ENCODE data around the gene IFI6.
"Not testable (repeated sequence)": the region's sequence is repeated elsewhere in the genome, so short reads cannot be mapped to it uniquely, and the experiment has no call there.

Gene IFI6, protein sequence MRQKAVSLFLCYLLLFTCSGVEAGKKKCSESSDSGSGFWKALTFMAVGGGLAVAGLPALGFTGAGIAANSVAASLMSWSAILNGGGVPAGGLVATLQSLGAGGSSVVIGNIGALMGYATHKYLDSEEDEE

DNA sequence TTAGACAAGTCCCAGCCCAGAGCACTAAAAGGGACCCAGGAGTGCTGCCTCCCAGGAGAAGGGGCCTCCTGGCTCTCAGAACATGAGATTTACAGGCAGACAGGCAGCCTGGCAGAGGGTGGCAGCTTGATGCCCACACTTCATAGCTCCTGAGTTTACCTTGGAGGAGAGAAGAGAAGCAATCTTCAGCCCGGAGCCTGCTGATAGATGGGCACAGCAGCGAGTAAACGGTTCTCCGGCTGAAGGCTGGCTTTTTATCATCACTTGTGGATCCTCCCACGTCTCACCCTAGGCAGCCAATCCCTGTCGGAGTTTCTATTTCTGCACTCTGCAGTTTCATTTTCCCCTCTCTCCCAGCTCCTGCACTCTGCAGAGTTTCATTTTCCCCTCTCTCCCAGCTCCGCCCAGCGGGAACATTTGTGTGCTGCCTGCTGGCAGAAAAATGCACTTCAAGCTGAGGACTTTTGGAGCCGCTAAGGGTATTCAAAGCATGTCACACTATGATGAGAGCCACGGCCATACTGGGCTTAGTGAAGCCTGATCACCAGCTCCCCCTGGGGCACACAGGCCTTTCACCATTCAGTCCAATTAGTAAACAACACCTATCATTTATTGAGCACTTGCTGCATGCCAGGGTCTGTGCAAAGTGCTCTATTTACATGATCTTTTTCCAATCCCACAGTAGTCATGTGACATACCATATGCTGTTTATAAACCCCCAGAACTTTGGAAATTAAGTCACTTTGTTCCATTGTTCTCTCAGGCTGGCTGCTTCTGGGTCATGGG, at the start of gene IFI6:
Gene IFI6, minus strand, starts transcription at position 229 of the 786 bp plus-strand sequence. CDS start 2,878 bp downstream, outside the sequence.
- peak; percentile 91 for DNase-seq

DNA sequence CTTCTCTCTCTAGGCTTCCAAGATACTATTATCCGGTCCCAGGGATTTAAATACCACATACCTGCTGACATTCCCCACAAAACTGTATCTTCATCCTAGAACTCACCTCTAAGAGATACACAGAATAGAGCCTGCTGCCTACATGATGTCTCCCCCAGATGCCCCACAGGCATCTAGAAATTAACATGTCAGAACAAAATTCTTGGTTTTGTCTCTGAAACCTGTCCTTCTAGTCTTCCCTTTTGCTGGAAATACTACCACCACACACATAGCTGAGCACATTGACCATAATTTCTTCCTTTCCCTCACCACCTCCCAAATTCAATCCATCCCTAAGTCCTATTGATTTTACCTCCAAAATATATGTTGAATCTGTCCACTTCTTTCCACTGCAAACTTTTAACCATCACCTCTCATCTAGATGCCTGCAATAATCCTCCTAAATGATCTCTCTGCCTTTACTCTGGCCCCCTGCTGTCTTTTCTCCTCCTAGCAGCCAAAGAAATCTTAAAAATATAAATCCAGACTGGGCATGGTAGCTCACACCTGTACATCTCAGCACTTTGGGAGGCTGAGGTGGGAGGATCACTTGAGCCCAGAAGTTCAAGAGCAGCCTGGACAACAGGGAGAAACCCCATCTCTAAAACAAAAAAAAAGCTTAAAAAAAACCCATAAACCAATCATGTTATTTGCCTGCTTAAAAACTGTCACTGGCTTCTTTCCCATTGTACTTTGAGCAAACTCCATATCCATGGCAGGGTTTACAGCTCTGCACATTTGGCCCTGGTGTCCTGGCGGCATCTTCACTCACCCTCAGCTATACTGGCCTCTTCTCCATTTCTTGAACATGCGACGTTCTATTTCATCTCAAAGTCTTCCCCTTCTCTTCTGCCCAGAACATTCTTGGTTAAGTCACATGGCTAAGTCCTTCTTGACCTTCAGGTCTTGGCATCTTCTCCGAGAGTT, 47.6 kb upstream of the IFI6 start:
- DNase-seq: no peak

DNA sequence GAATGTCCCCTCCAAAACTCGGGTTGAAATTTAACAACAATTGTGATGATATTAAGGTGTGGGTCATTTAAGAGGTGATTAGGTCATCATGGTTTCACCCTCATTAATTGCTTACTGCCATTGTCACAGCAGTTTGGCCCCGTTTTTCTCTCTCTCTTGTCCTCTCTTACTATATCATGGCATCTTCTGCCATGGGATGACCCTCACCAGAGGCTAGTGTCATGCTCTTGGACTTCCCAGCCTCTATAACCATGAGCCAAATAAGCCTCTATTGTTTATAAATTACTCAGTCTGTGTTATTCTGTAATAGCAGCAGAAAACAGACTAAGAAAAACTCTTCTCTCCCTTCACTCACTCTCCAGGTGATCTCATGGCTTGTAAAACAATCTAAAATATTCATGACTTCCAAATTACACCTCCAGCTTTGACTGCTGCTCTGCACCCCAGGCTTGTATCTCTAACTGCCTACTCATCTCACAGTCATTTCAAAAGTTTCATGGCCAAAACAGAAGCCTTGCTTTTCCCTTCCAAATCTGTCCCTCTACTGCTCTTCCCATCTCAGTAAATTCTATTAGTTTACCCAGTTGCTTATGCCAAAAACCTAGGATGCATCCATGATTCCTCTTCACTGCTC, 44.4 kb upstream of the IFI6 start:
- no peak for DNase-seq

DNA sequence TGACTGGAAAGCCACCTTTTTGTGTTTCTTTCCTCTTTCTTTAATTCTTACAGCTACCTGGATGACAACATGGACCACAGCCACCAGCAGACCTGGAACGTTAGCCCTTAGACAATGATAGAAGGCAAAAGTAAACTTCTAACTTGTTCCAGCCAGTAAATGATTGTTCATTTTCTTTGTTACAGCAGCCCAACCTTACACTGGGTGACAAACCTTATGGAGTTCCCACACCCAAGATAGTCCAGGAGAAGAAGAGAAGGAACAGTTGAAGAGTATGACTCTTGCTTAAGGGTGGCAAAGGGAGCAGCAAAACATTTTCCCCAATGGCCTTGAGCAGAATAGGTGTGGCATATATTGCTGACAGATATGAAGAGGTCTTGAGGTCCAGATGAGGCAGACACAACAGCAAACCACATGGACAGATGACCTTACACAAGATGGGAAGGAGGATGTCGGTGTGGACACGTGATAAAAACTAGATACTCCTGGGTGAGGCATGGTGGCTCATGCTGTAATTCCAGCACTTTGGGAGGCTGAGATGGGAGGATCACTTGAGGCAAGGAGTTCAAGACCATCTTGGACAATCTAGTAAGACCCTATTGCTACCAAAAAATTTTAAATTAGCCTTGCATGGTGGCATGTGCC, 42.0 kb upstream of the IFI6 start:
- DNase-seq: no peak

DNA sequence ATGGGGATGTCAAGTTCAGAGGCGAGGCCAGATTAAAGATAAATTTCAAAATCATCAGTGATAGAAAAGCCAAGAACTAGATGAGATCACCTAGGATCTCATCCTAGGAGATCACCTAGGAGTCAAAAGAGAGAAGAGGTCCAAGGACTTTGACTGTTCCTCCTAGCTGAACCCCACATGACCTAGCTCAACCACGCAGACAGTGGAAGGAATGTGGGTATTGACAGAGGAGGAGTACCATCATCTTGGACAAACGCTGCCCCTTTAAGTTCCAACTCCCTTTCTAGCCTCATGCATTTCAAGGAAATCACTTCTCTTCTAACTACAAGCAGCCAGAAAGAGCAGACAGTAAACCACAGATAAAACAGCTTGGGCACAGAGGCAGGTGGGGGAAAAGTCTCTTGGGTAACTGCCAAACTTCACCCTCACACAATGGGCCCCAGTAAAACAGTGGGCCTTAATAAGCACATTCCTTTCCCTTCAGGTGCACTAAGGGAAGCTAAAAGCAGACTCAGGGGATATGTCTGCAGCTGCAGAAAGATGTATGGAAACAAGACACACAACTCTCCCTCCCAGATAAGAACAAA, 41.2 kb upstream of the IFI6 start:
- DNase-seq: no peak

DNA sequence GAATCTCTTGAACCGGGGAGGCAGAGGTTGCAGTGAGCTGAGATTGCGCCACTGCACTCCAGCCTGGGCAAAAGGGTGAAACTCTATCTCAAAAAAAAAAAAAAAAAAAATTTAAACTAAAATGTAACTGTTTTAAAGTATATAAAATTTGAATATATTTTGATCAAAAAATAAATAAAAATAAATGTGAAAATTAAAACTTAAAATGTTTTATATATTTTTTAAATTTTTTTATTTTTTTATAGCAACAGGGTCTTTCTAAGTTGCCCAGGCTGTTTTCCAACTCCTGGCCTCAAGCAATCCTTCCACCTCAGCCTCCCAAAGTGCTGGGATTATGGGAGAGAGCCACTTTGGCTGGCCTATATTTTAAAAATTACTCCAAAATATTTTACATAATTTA, 38.6 kb upstream of the IFI6 start:
- no peak for DNase-seq

DNA sequence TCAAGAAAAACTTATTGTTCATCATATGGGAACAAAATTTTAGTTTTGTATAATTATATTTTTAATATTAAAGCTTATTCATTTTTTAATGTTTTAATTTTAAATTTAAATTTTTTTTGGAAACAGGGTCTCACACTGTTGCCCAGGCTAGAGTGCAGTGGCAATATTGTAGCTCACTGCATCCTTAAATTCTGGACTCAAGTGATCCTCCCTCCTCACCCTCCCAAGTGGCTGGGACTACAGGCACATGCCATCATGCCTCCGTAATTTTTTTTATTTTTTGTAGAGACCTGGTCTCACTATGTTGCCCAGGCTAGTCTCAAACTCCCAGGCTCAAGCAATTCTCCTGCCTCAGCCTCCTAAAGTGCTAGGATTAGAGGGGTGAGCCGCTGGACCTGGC, 33.6 kb upstream of the IFI6 start:
- DNase-seq: no peak

DNA sequence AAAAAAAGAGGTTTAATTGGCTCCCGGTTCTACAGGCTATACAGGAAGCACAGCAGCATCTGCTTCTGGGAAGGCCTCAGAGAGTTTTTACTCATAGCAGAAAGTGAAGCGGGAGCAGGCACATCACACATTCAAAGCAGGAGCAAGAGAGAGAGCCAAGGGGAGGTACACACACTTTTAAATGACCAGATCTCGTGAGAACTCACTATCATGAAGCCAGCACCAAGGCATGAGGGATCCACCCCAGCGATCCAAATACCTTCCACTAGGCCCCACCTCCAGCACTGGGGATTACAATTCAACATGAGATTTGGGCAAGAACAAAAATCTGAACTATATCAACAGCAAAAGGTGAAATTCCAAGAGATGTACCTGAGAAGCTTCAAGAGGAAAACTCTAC, 33.0 kb upstream of the IFI6 start:
- no peak for DNase-seq

DNA sequence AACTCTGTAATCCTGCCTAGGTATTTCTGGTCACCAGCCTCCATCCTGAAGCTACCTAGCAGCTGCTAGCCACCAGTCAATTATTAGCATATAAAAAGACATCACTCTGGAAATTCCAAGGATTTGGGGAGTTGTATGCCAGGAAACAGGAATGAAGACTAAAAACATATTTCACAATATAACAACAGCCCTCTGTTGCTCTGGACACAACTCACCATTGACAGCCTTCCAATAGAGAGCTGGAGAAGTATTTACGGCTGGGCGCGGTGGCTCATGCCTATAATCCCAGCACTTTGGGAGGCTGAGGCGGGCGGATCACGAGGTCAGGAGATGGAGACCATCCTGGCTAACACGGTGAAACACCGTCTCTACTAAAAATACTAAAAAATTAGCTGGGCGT, 24.8 kb upstream of the IFI6 start:
- not testable (repeated sequence) for DNase-seq

DNA sequence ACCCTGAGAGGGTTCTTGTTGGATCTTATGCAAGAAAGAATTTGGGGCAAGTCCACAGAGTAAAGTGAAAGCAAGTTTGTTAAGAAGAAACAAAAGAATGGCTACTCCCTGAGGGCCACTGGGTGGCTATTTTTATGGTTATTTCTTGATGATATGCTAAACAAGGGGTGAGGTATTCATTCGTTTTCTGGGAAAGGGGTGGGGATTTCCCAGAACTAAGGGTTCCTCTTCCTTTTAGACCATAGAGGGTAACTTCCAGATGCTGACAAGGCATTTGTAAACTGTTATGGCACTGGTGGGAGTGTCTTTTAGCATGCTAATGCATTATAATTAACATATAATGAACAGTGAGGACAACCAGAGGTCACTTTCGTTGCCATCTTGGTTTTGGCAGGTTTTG, 18.2 kb upstream of the IFI6 start:
- DNase-seq: no peak

DNA sequence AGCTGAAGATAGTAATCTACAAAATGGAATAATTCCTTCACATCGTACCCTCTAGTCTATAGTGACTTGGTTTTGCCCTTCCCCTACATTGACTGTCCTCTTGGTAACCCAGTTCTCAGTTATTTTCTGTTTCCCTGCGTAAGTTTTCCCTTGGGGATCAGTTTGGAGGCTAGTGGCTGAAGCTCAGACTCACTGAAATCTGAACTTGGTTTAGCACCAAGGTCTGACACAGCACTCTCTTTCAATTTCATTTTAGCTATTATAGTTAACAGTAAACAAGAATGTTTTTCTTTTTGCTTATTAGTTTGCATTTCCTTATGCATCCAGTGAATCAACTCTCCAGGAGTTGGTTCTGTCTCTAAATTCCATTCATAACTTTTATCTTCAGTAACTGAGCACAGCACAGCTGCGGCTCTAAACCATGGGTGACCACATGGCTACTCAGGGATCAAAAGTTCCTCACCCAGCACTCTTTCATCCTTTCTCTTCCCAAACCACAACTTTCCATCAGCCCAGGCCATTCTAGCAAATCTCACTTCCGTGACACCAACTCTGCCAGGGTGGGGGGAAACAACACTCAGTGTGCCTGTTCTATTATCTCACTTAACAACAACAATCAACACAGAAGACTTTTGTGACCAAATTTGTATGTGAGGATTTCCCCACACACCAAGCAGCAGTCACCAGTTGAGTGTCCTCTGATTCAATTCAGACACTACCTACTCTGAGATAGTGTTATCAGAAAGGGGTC, 17.6 kb upstream of the IFI6 start:
- no peak for DNase-seq

DNA sequence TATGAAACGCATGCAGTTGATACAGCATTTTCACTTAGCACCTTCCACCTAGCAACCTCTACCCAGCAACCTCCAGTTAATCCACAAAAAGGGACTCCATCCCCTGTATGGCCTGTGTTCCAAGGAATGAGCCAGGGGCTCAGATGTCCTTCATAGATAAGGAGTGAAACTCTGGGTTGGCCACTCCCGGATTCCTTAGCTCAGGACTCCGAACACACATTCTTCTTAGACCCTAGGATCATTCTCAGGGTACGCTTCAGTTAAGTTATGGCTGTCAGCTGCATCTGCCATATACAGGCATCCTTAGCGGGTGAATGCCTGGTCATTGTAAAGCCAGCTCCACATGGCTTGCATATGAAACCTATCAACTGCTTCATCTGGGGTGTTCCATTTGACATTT, 15.9 kb upstream of the IFI6 start:
- DNase-seq: no peak

DNA sequence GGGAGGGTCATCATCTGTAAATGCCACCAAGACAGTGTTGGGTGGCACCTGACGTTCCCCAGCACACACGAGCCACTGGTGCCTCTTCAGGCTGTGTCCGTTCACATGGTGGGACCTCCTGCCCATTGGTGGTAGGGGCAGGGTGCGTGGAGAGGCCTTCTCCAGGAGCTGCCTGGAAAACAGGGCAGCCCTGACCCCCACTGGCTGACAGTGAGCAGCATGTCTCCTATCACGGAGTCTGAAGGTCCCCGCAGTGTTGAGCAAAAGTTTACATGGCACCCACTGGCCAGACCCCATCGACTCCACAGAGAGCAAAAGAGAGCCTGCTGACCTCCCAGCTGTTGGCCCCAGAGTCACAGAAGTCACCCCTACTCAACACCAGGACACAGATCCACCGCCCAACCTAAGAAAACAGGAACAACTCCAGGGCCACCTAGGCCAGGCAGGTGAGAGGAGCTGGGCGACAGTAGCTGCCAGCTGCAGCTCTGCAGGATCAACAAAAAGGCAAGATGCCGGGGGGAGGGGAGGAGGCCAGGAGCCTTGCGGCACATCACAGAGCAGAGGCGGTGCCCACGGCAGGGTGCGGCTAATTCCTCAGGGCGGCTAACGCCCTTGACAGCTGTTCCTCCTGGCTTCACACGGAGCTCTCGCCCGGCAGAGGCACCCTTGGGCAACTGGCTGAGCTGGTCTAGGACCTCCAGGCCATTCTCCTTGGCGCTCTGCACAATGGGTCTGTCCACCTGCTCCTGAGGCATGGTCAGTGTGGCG, 14.4 kb upstream of the IFI6 start:
- DNase-seq: no peak

DNA sequence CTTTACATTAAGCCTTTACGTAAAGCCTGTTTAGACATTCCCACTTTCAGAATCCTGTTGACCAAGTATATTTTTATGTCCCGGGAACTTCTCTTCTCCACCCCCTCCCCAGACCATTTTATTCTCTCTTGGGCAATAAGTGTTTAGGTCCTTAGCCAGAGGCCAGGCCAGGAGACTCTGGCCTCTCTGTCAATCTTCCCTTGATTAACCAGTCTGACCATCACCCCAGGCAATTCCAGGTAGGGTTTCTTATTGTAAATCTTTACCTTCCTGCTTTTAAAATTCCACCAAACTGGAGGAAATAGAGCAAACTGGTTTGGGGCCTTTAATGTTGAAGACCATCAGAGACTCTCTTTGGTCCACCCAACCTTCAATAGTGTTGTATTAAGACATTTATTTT, 12.2 kb upstream of the IFI6 start:
- no peak for DNase-seq

DNA sequence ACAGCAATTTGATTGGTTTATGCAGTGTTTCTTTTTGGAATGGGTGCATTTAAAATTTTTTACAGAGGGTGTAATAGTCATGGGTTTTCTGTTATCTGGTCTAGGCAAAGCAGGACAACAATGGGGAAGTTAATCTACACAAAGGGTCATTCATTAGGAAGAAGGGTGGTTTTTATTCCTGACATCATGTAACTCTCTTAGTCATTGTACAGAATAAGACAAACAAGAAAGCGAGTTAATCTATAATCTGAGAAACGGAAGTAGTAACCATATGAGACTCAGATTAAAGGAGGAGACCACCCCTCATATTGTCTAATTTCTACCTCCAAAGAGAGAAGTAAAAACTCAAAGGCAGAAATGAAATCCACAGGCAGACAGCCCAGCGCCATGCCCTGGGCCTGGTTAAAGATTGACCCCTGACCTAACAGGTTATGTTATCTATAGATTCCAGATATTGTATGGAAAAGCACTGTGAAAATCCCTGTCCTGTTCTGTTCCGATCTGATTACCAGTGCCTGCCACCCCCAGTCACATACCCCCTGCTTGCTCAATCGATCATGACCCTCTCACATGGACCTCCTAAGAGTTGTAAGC, 10.5 kb upstream of the IFI6 start:
- no peak for DNase-seq

DNA sequence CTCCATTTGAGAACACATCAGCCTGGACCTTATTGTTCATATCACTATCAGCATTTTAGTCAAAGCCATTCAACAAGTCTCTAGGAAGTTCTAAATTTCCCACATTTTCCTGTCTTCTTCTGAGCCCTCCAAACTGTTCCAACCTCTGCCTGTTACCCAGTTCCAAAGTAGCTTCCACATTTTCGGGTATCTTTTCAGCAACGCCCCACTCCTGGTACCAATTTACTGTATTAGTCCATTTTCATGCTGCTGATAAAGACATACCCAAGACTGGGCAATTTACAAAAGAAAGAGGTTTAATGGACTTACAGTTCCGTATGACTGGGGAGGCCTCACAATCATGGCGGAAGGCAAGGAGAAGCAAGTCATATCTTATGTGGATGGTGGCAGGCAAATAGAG, 9.6 kb upstream of the IFI6 start:
- DNase-seq: not testable (repeated sequence)

DNA sequence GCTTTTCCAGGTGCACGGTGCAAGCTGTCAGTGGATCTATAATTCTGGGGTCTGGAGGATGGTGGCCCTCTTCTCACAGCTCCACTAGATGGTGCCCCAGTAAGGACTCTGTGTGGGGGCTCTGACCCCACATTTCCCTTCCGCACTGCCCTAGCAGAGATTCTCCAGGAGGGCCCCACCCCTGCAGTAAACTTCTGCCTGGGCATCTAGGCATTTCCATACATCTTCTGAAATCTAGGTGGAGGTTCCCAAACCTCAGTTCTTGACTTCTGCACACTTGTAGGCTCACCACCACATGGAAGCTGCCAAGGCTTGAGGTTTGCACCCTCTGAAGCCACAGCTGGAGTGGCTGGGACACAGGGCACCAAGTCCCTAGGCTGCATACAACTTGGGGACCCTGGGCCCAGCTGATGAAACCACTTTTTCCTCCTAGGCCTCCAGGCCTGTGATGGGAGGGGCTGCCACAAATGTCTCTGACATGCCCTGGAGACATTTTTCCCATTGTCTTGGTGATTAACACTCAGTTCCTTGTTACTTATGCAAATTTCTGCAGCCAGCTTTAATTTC, 8.3 kb upstream of the IFI6 start:
- not testable (repeated sequence) for DNase-seq

DNA sequence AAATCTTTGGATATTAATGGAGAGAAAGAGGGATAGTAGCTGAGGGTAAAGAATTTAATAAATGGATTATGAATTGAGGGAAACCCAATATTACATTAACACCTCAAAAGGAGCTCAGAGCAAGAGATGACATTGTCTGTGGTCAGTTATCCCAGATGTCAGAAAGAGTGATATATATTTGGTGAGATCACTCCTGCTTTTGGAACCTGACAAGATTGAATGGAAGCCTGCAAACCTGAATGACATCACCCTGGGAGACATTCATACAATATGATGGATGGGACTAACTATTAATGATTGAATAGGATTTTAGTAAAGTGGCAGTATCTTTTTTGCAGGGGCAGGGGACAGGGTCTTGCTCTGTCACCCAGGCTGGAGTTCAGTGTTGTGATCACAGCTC, 6.8 kb upstream of the IFI6 start:
- no peak for DNase-seq

DNA sequence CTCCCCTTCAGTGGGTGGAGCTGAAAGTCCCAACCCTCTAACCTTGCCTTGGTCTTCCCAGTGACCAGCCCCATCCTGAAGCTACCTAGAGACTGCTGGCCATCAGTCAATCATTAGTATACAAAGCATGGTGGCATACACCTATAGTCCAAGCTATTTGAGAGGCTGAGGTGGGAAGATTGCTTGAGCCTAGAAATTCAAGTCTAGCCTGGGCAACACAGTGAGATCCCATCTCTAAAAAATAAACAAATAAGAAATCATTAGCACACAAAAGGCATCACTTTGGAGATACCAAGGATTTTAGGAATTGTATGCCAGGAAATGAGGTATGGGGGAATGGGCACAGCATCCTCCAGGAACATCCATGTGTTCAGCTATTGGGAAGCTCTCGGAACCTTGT, 4.4 kb upstream of the IFI6 start:
- no peak for DNase-seq

DNA sequence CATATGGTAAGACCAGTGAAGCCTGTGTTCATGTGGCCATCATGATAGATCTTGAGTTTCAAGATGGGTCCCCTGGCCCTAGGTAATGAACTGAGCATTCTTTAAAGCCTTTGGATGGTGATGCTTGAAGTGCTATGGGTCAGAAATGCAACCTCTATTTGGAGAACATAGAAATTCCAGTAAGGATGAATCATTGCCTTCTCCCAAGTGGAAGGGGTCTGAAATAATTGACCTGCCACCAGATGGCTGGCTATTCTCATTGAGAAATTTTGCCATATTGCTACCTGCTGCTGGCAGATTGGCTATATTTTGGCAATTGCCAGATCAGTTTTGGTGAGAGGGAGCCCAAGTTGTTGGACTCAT, 739 bp upstream of the IFI6 start:
- no peak for DNase-seq
